GM23338 (cell line): ENCODE results near the gene CNRIP1. TPM values are rescaled to one million over a fixed set of nuclear protein-coding genes. Genes with fewer than 3 reads are reported as not detected.

ENCODE experiments used
- ATAC-seq: fragments of 200-7000 bp; cut with Tn5 transposase; 3 replicates; pipeline ENCODE4 v1.9.1; 2020
- DNase-seq: peaks from one replicate; pipeline ENCODE4 v3.0.0-alpha.2; 2015; ENCODE audit warnings: low spot score
- H2AFZ ChIP-seq: fragments of 200-600 bp; sonication (generic); 2 replicates; pipeline ENCODE4 v1.8.0; 2016; ENCODE audit warnings: antibody characterized with exemption, mild to moderate bottlenecking, moderate library complexity
- H3F3A ChIP-seq: fragments of 200-600 bp; sonication (generic); replicated peaks from 2 replicates; pipeline ENCODE4 v1.8.0; 2017; ENCODE audit warnings: antibody characterized with exemption, mixed run types, low read depth
- H3K27ac ChIP-seq: fragments of 200-600 bp; sonication (generic); 2 replicates; pipeline ENCODE4 v1.6.1; 2016; ENCODE audit warnings: low read depth
- H3K27me3 ChIP-seq: fragments of 200-600 bp; sonication (generic); 2 replicates; pipeline ENCODE4 v1.8.0; 2016; ENCODE audit warnings: mild to moderate bottlenecking, mixed run types, moderate library complexity; ENCODE audit not compliant: insufficient read depth
- H3K36me3 ChIP-seq: fragments of 200-600 bp; sonication (generic); 2 replicates; pipeline ENCODE4 v1.8.0; 2016; ENCODE audit warnings: mild to moderate bottlenecking; ENCODE audit not compliant: insufficient read depth
- H3K4me1 ChIP-seq: fragments of 200-600 bp; sonication (generic); 2 replicates; pipeline ENCODE4 v1.8.0; 2016; ENCODE audit warnings: mild to moderate bottlenecking, moderate library complexity; ENCODE audit not compliant: insufficient read depth
- H3K4me2 ChIP-seq: fragments of 200-600 bp; sonication (generic); 2 replicates; pipeline ENCODE4 v1.7.1; 2017; ENCODE audit warnings: mixed run types
- H3K4me3 ChIP-seq: fragments of 200-600 bp; sonication (generic); 2 replicates; pipeline ENCODE4 v1.6.1; 2016; ENCODE audit warnings: mixed run types
- H3K79me2 ChIP-seq: fragments of 200-600 bp; sonication (generic); replicated peaks from 2 replicates; pipeline ENCODE4 v1.8.0; 2017; ENCODE audit warnings: mild to moderate bottlenecking; ENCODE audit not compliant: insufficient read depth
- H3K9me2 ChIP-seq: fragments of 200-600 bp; sonication (generic); 2 replicates; pipeline ENCODE4 v1.8.0; 2017; ENCODE audit not compliant: insufficient read depth
- H4K20me1 ChIP-seq: fragments of 200-600 bp; sonication (generic); replicated peaks from 2 replicates; pipeline ENCODE4 v1.8.0; 2017; ENCODE audit warnings: mild to moderate bottlenecking; ENCODE audit not compliant: insufficient read depth
- H3K27ac Mint-ChIP-seq: 2 replicates; pipeline ENCODE4 v1.8.0; 2020; ENCODE audit warnings: inconsistent platforms, mild to moderate bottlenecking, moderate library complexity, mixed read lengths
- H3K27me3 Mint-ChIP-seq: 3 replicates; pipeline ENCODE4 v1.8.0; 2022; ENCODE audit warnings: low read depth, mild to moderate bottlenecking, moderate library complexity, mixed read lengths, inconsistent platforms; ENCODE audit not compliant: insufficient read depth, poor library complexity
- H3K36me3 Mint-ChIP-seq: 3 replicates; pipeline ENCODE4 v1.8.0; 2021; ENCODE audit warnings: low read depth, mild to moderate bottlenecking, inconsistent platforms, moderate library complexity, mixed read lengths
- H3K4me1 Mint-ChIP-seq: 3 replicates; pipeline ENCODE4 v1.8.0; 2020; ENCODE audit warnings: mild to moderate bottlenecking, inconsistent platforms, mixed read lengths
- H3K4me3 Mint-ChIP-seq: 3 replicates; pipeline ENCODE4 v1.8.0; 2021; ENCODE audit warnings: moderate library complexity, mild to moderate bottlenecking, inconsistent platforms, mixed read lengths
- H3K9me3 Mint-ChIP-seq: 3 replicates; pipeline ENCODE4 v1.8.0; 2020; ENCODE audit warnings: moderate library complexity, mild to moderate bottlenecking, inconsistent platforms, mixed read lengths
- CREB1 ChIP-seq: fragments of 250-450 bp; sonication (Bioruptor Pico); IDR thresholded peaks from 2 replicates; pipeline ENCODE4 v1.5.0; 2020; ENCODE audit warnings: low read depth, mild to moderate bottlenecking, moderate library complexity
- CTCF ChIP-seq, 2 experiments: fragments of 200-600 bp in 1 of 2; sonication (generic) in 1 of 2; conservative IDR thresholded peaks; 2 replicates each; pipeline versions ENCODE4 v1.5.1 to v1.6.1; 2016 to 2017; ENCODE audit warnings: antibody characterized with exemption in 2 of 2, low read depth in 2 of 2, mild to moderate bottlenecking in 2 of 2, moderate library complexity in 1 of 2
- EZH2 ChIP-seq: fragments of 200-600 bp; sonication (generic); IDR thresholded peaks from one replicate; pipeline ENCODE4 v1.8.0; 2017; ENCODE audit warnings: antibody characterized with exemption, mild to moderate bottlenecking, low read depth; ENCODE audit not compliant: unreplicated experiment
- EZH2phosphoT487 ChIP-seq: fragments of 200-600 bp; sonication (generic); IDR thresholded peaks from one replicate; pipeline ENCODE4 v1.8.1; 2018; ENCODE audit warnings: antibody characterized with exemption; ENCODE audit not compliant: unreplicated experiment
- JUNB ChIP-seq: IDR thresholded peaks from one replicate; pipeline ENCODE4 v1.6.1; 2016; ENCODE audit warnings: antibody characterized with exemption; ENCODE audit not compliant: unreplicated experiment
- NANOG ChIP-seq: IDR thresholded peaks from 2 replicates; pipeline ENCODE4 v1.6.1; 2016; ENCODE audit warnings: antibody characterized with exemption, borderline replicate concordance
- POLR2AphosphoS5 ChIP-seq: IDR thresholded peaks from 2 replicates; pipeline ENCODE4 v1.6.1; 2016; ENCODE audit warnings: antibody characterized with exemption, low read depth
- STAT1 ChIP-seq: IDR thresholded peaks from one replicate; pipeline ENCODE4 v1.6.1; 2016; ENCODE audit warnings: antibody characterized with exemption; ENCODE audit not compliant: unreplicated experiment
- ZNF114 ChIP-seq: fragments of 250-450 bp; sonication (Bioruptor Pico); IDR thresholded peaks from 2 replicates; pipeline ENCODE4 v1.5.0; 2020; ENCODE audit warnings: mild to moderate bottlenecking, moderate library complexity
- polyA plus RNA-seq: library from polyadenylated mRNA; unstranded; fragments of >200 nt; fragmentation: Nextera tagmentation; extraction: Ambion mirVana; gene quantifications from 2 replicates; pipeline ENCODE4 v1.2.1, GENCODE V29; 2016
- total RNA-seq: library from RNA; depleted of rRNA; stranded (reverse); fragments of >200 nt; shearing (Covaris generic); gene quantifications from 2 replicates; pipeline ENCODE4 v1.2.3, GENCODE V29; 2014
- TF ChIP-seq, protein P1 (sequence below): IDR thresholded peaks from 2 replicates; pipeline ENCODE4 v1.6.1; 2016; ENCODE audit warnings: antibody characterized with exemption
- TF ChIP-seq, protein P2 (sequence below): fragments of 250-450 bp; sonication (Bioruptor Pico); IDR thresholded peaks from 2 replicates; pipeline ENCODE4 v1.5.0; 2020; ENCODE audit warnings: mild to moderate bottlenecking, moderate library complexity
- TF ChIP-seq, protein P3 (sequence below): IDR thresholded peaks from one replicate; pipeline ENCODE4 v1.6.1; 2018; ENCODE audit warnings: antibody characterized with exemption; ENCODE audit not compliant: unreplicated experiment

Gene CNRIP1
- total and polyA plus RNA-seq, 2 experiments from 2014 or later, result 5.9 to 6.9 TPM

DNA sequence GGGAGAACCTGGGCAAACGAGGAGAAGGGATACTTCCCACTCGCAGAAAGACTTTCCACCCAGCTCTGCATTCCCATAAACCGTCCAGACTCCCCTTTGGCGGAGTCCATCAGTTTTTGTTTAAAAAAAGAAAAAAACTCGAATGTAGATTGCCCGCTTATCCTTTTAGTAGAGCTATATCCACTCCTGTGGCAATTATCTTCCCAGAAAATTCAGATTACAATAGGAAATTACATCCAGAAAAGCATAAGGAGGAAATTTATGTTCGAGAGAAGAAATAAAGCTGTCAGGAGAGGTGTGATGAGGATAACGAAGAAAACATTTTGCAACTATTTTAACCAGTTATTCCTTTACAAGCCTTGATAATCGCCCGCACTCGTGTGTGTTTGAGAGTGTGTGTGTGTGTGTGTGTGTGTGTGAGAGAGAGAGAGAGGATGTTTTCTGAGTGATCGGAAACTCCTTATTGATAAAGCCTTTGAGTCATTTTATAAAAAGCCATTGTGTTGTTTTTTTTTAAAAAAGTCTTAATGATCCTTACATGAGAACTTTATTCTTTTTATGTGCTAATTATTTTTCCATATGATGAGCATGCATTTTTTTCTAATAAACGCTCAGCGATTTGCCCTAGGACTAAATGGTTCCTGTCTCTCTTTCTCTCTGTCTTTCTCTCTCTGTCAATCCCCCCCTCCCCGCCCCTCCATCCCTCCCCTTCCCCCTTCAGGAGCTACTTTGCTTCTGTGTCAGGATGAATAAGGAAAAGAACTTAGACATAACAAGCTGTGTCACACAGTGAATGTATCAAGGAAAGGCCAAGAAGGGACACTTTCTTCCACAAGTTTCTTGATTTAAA lies 66.3 kb downstream of the CNRIP1 start:
- Histone ChIP-seq H3K36me3 (no peaks in the 10 kb centered on the region), H3K27ac (peak overlapping the region; percentile 53; the same call in 1 of the 2 replicates), H3K79me2 (peaks cover 34% of the 10 kb centered on the region), H3K27me3 (no peaks in the 10 kb centered on the region), H3K4me1 (peaks cover 49% of the 10 kb centered on the region), H2AFZ (peak overlapping the region; percentile 72), H3F3A (no peaks in the 10 kb centered on the region), H4K20me1 (peaks cover 20% of the 10 kb centered on the region), H3K4me3 (peak overlapping the region; percentile 88), H3K4me2 (peak overlapping the region; percentile 92), H3K9me2 (no peaks in the 10 kb centered on the region)
- no peak for DNase-seq
- peaks cover 18% of the 10 kb centered on the region for H3K4me1 Mint-ChIP-seq
- peaks cover 7% of the 10 kb centered on the region; the same call in 2 of the 3 replicates for H3K36me3 Mint-ChIP-seq
- peak overlapping the region; percentile 96; the same call in 1 of the 2 replicates for H3K27ac Mint-ChIP-seq
- peaks cover 11% of the 10 kb centered on the region for H3K27me3 Mint-ChIP-seq
- H3K9me3 Mint-ChIP-seq, result no peaks in the 10 kb centered on the region
- TF ChIP-seq, protein P1, sequence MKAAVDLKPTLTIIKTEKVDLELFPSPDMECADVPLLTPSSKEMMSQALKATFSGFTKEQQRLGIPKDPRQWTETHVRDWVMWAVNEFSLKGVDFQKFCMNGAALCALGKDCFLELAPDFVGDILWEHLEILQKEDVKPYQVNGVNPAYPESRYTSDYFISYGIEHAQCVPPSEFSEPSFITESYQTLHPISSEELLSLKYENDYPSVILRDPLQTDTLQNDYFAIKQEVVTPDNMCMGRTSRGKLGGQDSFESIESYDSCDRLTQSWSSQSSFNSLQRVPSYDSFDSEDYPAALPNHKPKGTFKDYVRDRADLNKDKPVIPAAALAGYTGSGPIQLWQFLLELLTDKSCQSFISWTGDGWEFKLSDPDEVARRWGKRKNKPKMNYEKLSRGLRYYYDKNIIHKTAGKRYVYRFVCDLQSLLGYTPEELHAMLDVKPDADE, result no peak
- TF ChIP-seq CTCF (conservative IDR thresholded peaks at IDR 0.05; ENCODE audit: low read depth in 2 of 2) (no peak), ZNF114 (CRISPR knock-in tag) (no peak), JUNB (no peak), EZH2 (no peak), NANOG (no peak), STAT1 (no peak), EZH2phosphoT487 (no peak), CREB1 (CRISPR knock-in tag) (no peak), POLR2AphosphoS5 (no peak)
- TF ChIP-seq, protein P2, sequence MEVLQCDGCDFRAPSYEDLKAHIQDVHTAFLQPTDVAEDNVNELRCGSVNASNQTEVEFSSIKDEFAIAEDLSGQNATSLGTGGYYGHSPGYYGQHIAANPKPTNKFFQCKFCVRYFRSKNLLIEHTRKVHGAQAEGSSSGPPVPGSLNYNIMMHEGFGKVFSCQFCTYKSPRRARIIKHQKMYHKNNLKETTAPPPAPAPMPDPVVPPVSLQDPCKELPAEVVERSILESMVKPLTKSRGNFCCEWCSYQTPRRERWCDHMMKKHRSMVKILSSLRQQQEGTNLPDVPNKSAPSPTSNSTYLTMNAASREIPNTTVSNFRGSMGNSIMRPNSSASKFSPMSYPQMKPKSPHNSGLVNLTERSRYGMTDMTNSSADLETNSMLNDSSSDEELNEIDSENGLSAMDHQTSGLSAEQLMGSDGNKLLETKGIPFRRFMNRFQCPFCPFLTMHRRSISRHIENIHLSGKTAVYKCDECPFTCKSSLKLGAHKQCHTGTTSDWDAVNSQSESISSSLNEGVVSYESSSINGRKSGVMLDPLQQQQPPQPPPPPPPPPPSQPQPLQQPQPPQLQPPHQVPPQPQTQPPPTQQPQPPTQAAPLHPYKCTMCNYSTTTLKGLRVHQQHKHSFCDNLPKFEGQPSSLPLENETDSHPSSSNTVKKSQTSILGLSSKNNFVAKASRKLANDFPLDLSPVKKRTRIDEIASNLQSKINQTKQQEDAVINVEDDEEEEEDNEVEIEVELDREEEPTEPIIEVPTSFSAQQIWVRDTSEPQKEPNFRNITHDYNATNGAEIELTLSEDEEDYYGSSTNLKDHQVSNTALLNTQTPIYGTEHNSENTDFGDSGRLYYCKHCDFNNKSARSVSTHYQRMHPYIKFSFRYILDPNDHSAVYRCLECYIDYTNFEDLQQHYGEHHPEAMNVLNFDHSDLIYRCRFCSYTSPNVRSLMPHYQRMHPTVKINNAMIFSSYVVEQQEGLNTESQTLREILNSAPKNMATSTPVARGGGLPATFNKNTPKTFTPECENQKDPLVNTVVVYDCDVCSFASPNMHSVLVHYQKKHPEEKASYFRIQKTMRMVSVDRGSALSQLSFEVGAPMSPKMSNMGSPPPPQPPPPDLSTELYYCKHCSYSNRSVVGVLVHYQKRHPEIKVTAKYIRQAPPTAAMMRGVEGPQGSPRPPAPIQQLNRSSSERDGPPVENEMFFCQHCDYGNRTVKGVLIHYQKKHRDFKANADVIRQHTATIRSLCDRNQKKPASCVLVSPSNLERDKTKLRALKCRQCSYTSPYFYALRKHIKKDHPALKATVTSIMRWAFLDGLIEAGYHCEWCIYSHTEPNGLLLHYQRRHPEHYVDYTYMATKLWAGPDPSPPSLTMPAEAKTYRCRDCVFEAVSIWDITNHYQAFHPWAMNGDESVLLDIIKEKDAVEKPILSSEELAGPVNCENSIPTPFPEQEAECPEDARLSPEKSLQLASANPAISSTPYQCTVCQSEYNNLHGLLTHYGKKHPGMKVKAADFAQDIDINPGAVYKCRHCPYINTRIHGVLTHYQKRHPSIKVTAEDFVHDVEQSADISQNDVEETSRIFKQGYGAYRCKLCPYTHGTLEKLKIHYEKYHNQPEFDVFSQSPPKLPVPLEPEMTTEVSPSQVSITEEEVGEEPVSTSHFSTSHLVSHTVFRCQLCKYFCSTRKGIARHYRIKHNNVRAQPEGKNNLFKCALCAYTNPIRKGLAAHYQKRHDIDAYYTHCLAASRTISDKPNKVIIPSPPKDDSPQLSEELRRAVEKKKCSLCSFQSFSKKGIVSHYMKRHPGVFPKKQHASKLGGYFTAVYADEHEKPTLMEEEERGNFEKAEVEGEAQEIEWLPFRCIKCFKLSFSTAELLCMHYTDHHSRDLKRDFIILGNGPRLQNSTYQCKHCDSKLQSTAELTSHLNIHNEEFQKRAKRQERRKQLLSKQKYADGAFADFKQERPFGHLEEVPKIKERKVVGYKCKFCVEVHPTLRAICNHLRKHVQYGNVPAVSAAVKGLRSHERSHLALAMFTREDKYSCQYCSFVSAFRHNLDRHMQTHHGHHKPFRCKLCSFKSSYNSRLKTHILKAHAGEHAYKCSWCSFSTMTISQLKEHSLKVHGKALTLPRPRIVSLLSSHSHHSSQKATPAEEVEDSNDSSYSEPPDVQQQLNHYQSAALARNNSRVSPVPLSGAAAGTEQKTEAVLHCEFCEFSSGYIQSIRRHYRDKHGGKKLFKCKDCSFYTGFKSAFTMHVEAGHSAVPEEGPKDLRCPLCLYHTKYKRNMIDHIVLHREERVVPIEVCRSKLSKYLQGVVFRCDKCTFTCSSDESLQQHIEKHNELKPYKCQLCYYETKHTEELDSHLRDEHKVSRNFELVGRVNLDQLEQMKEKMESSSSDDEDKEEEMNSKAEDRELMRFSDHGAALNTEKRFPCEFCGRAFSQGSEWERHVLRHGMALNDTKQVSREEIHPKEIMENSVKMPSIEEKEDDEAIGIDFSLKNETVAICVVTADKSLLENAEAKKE (CRISPR knock-in tag), result no peak
- TF ChIP-seq, protein P3, sequence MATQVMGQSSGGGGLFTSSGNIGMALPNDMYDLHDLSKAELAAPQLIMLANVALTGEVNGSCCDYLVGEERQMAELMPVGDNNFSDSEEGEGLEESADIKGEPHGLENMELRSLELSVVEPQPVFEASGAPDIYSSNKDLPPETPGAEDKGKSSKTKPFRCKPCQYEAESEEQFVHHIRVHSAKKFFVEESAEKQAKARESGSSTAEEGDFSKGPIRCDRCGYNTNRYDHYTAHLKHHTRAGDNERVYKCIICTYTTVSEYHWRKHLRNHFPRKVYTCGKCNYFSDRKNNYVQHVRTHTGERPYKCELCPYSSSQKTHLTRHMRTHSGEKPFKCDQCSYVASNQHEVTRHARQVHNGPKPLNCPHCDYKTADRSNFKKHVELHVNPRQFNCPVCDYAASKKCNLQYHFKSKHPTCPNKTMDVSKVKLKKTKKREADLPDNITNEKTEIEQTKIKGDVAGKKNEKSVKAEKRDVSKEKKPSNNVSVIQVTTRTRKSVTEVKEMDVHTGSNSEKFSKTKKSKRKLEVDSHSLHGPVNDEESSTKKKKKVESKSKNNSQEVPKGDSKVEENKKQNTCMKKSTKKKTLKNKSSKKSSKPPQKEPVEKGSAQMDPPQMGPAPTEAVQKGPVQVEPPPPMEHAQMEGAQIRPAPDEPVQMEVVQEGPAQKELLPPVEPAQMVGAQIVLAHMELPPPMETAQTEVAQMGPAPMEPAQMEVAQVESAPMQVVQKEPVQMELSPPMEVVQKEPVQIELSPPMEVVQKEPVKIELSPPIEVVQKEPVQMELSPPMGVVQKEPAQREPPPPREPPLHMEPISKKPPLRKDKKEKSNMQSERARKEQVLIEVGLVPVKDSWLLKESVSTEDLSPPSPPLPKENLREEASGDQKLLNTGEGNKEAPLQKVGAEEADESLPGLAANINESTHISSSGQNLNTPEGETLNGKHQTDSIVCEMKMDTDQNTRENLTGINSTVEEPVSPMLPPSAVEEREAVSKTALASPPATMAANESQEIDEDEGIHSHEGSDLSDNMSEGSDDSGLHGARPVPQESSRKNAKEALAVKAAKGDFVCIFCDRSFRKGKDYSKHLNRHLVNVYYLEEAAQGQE, result no peak
- ATAC-seq, result no peak
- H3K4me3 Mint-ChIP-seq, result peak overlapping the region; percentile 84
